NB4 (cell line): ENCODE measurements around the gene GDNF.
"Not testable (repeated sequence)": the region's sequence is repeated elsewhere in the genome, so short reads cannot be mapped to it uniquely, and the experiment has no call there.

ENCODE experiments used
- POLR2A ChIP-seq: IDR thresholded peaks from 2 replicates; pipeline ENCODE4 v1.6.1; 2011; ENCODE audit warnings: mild to moderate bottlenecking; ENCODE audit not compliant: insufficient read length; ENCODE audit errors: extremely low read depth
- TF ChIP-seq, protein P1 (sequence below): IDR thresholded peaks from 2 replicates; pipeline ENCODE4 v1.6.1; 2011; ENCODE audit warnings: low read depth, low read length
- TF ChIP-seq, protein P2 (sequence below): IDR thresholded peaks from one replicate; pipeline ENCODE4 v1.5.1; 2012; ENCODE audit warnings: low read depth, low read length

DNA sequence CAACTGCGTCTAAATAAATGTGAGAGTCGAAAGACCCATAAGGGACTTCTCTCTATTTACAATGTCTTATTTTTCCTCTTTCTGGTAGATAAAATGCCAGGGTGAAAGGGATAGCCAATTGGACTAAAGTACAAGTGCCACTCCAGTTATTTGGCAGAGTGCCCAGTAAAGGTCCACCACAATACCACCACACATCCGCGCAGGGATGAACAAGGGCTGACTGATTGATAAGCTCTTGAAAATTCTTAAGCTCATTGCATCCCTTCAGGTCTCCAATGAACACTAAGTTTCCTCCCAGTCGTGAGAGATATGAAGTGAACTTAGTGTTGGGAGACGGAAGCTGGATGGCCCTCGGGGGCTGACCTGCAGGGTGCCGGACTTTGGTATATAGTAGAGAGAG lies 58.4 kb downstream of the GDNF start:
- TF ChIP-seq, protein P1, sequence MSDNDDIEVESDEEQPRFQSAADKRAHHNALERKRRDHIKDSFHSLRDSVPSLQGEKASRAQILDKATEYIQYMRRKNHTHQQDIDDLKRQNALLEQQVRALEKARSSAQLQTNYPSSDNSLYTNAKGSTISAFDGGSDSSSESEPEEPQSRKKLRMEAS, result not testable (repeated sequence)
- TF ChIP-seq, protein P2, sequence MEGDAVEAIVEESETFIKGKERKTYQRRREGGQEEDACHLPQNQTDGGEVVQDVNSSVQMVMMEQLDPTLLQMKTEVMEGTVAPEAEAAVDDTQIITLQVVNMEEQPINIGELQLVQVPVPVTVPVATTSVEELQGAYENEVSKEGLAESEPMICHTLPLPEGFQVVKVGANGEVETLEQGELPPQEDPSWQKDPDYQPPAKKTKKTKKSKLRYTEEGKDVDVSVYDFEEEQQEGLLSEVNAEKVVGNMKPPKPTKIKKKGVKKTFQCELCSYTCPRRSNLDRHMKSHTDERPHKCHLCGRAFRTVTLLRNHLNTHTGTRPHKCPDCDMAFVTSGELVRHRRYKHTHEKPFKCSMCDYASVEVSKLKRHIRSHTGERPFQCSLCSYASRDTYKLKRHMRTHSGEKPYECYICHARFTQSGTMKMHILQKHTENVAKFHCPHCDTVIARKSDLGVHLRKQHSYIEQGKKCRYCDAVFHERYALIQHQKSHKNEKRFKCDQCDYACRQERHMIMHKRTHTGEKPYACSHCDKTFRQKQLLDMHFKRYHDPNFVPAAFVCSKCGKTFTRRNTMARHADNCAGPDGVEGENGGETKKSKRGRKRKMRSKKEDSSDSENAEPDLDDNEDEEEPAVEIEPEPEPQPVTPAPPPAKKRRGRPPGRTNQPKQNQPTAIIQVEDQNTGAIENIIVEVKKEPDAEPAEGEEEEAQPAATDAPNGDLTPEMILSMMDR, result not testable (repeated sequence)
- not testable (repeated sequence) for TF ChIP-seq POLR2A
